ENCODE measurements around the gene RNH1. TPM values are rescaled to one million over a fixed set of nuclear protein-coding genes. Genes with fewer than 3 reads are reported as not detected.

The RNH1 gene
- total and polyA plus RNA-seq, 2 of the 8 experiments (the other 6 are each of a cell fraction or from before 2014, with no cell fraction given), result 48.7 to 49.8 TPM

GRCh38 chr11:506238-506994, 626 bp downstream of the RNH1 start:
- Histone ChIP-seq H3K4me1 (replicated peaks in 1 of 4; ENCODE audit: control insufficient read depth in 3 of 4, insufficient read depth in 4 of 4, low read length in 3 of 4) (peaks cover 0 to 9% (median 2%) of the 10 kb centered on the region in 4 experiments; a peak in 3 of 7 replicates), H3K27ac (ENCODE audit: low read depth, low read length) (peak overlapping the region; percentile 96), H3K4ac (replicated peaks; ENCODE audit: insufficient read length, low read depth, low read length) (no peak overlapping the region), H3K9me3 (ENCODE audit: insufficient read depth in 2 of 2, low read depth in 1 of 2, low read length in 1 of 2) (no peaks in the 10 kb centered on the region), H2BK12ac (ENCODE audit: low read depth, low read length) (0 out of 2 replicates have a peak overlapping the region, but pooled peaks have one; percentile 75), H3K14ac (ENCODE audit: insufficient read length) (no peak overlapping the region), H3K56ac (replicated peaks; ENCODE audit: insufficient read length, low read depth, low read length) (peak overlapping the region; percentile 86), H4K91ac (replicated peaks; ENCODE audit: insufficient read length, low read length) (peak overlapping the region; percentile 95), H2BK120ac (replicated peaks; ENCODE audit: low read depth, low read length) (no peak overlapping the region), H2AFZ (ENCODE audit: low read length) (0 out of 2 replicates have a peak overlapping the region, but pooled peaks have one; percentile 14), H2AK5ac (ENCODE audit: low read depth, low read length) (no peak overlapping the region), H3K4me2 (ENCODE audit: insufficient read depth in 1 of 2, low read depth in 2 of 2, low read length in 2 of 2) (peak overlapping the region; percentile 54 to 92), H3K4me3 (ENCODE audit: extremely low read depth in 1 of 4, insufficient read depth in 2 of 4, low read depth in 3 of 4, low read length in 4 of 4) (peak overlapping the region; percentile 76 to 96 (median 87)), H2BK15ac (ENCODE audit: low read length) (no peak overlapping the region), H3K36me3 (ENCODE audit: control insufficient read depth in 2 of 4, insufficient read depth in 4 of 4, low read length in 3 of 4) (peaks cover 0 to 2% (median 0%) of the 10 kb centered on the region in 4 experiments; a peak in 3 of 8 replicates), H2BK20ac (ENCODE audit: low read length) (no peak overlapping the region), H3K23ac (ENCODE audit: insufficient read length) (no peak overlapping the region), H2BK5ac (ENCODE audit: low read depth, low read length) (peak overlapping the region; percentile 98), H3K9ac (replicated peaks in 1 of 4; ENCODE audit: extremely low read depth in 1 of 4, low read depth in 3 of 4, low read length in 3 of 4) (peak overlapping the region; percentile 55 to 93 (median 82)), H3K79me2 (ENCODE audit: control insufficient read depth in 1 of 2, insufficient read depth in 2 of 2, low read length in 2 of 2) (peaks cover 0 to 14% of the 10 kb centered on the region in 2 experiments; a peak in 1 of 4 replicates), H3K79me1 (ENCODE audit: low read depth, low read length) (peaks cover 2% of the 10 kb centered on the region; the same call in 1 of the 2 replicates), H3K23me2 (ENCODE audit: low read depth, low read length) (peaks cover 8% of the 10 kb centered on the region), H3K18ac (ENCODE audit: extremely low read depth, low read length) (peak overlapping the region; percentile 99), H4K20me1 (replicated peaks in 1 of 2; ENCODE audit: control insufficient read depth in 1 of 2, insufficient read depth in 2 of 2, low read length in 2 of 2) (peaks cover 0 to 8% of the 10 kb centered on the region in 2 experiments), H4K5ac (ENCODE audit: insufficient read length, low read depth, low read length) (peak overlapping the region; percentile 59), H4K8ac (ENCODE audit: extremely low read depth, insufficient read depth, low read length) (peak overlapping the region; percentile 97), H3K27me3 (replicated peaks in 1 of 4; ENCODE audit: control insufficient read depth in 3 of 4, extremely low read depth in 1 of 4, insufficient read depth in 3 of 4, low read length in 3 of 4) (no peaks in the 10 kb centered on the region)
- CTCF ChIA-PET (ENCODE audit: partially characterized antibody), result interaction anchor here (1.4 kb wide), 1 partner anchor 49 kb away, joined by 3 read pairs; no protein-coding TSS in a partner anchor
- peak; percentile 91 to 98 for DNase-seq (ENCODE audit: low read depth in 1 of 2, low spot score in 2 of 2)
- peak; percentile 52 for FAIRE-seq
- 3% methylated on average over 49 of the region's 71 CpGs; no CpG with 5 or more reads in 1 of the 2 experiments for WGBS, 2 experiments (ENCODE audit: extremely low coverage in 1 of 2, insufficient coverage in 1 of 2, insufficient read length in 1 of 2, insufficient replicate concordance in 2 of 2, low coverage in 1 of 2, low lambda C conversion rate in 2 of 2, missing lambda C conversion rate in 1 of 2)
- POLR2A ChIA-PET (ENCODE audit: partially characterized antibody), result interaction anchor here (0.5 to 7.1 kb wide), 18 partner anchors 8 to 353 kb away, joined by 3 to 41 read pairs (median 4); partner anchors contain the start of gene LRRC56
- TF ChIP-seq CTCF (IDR thresholded peaks at IDR 0.05; ENCODE audit: control extremely low read depth in 1 of 3, insufficient read depth in 1 of 3, low read depth in 1 of 3, low read length in 3 of 3) (0 out of 4 replicates have a peak, but pooled peaks of 1 of the 3 experiments have one; percentile 5), NANOG (IDR thresholded peaks at IDR 0.05; ENCODE audit: insufficient read depth, low read depth, low read length, poor library complexity, severe bottlenecking) (no peak), POLR2AphosphoS5 (IDR thresholded peaks at IDR 0.05; ENCODE audit: low read depth, low read length) (no peak), TBP (IDR thresholded peaks at IDR 0.05; ENCODE audit: low read depth, low read length) (0 out of 2 replicates have a peak, but pooled peaks have one; percentile 38), SP4 (IDR thresholded peaks at IDR 0.05; ENCODE audit: low read length) (no peak), POU5F1 (IDR thresholded peaks at IDR 0.05; ENCODE audit: low read depth, low read length) (no peak), FOSL1 (IDR thresholded peaks at IDR 0.05; ENCODE audit: insufficient read depth, low read depth, low read length) (no peak), RNF2 (IDR thresholded peaks at IDR 0.05; ENCODE audit: borderline replicate concordance, low read depth, low read length, missing control alignments, poor library complexity, severe bottlenecking) (no peak)

Measured in H1 (cell line).